MCF 10A (cell line): ENCODE data around the gene ACSL5. TPM values are rescaled to one million over a fixed set of nuclear protein-coding genes. Genes with fewer than 3 reads are reported as not detected.

ENCODE experiments used
- BruUV-seq: library from RNA; stranded (reverse); fragments of 400-500 nt; replicated peaks from 2 replicates; lab custom pipeline; 2021; lab: Mats Ljungman, UMichigan
- CTCF ChIA-PET: fragments of 300-600 bp; sonication (Branson Sonifier 250); formaldehyde crosslinking; extraction: SDS; loops from one replicate; lab custom pipeline; 2021; ENCODE audit warnings: antibody characterized with exemption, inconsistent platforms; lab: Yijun Ruan, JAX
- POLR2A ChIA-PET: fragments of 300-600, 350-650 bp; sonication (Branson Sonifier 250); formaldehyde crosslinking; extraction: SDS; loops from one replicate; lab custom pipeline; 2020; ENCODE audit warnings: antibody characterized with exemption, inconsistent platforms; lab: Yijun Ruan, JAX
- DNase-seq: peaks from one replicate; pipeline ENCODE4 v3.0.0-alpha.2; 2018; ENCODE audit not compliant: unreplicated experiment
- H3K27ac Mint-ChIP-seq: one replicate; pipeline ENCODE4 v1.8.0; 2022; ENCODE audit warnings: mild to moderate bottlenecking, low read depth, mixed read lengths; ENCODE audit not compliant: unreplicated experiment
- H3K27me3 Mint-ChIP-seq: one replicate; pipeline ENCODE4 v1.8.0; 2022; ENCODE audit warnings: mixed read lengths; ENCODE audit not compliant: insufficient read depth, unreplicated experiment
- H3K36me3 Mint-ChIP-seq: one replicate; pipeline ENCODE4 v1.8.0; 2022; ENCODE audit warnings: mild to moderate bottlenecking, moderate library complexity, mixed read lengths; ENCODE audit not compliant: insufficient read depth, unreplicated experiment
- H3K4me1 Mint-ChIP-seq: one replicate; pipeline ENCODE4 v1.8.0; 2022; ENCODE audit warnings: mixed read lengths; ENCODE audit not compliant: insufficient read depth, unreplicated experiment
- H3K4me3 Mint-ChIP-seq: one replicate; pipeline ENCODE4 v1.8.0; 2022; ENCODE audit warnings: mild to moderate bottlenecking, moderate library complexity, mixed read lengths; ENCODE audit not compliant: unreplicated experiment
- H3K9me3 Mint-ChIP-seq: one replicate; pipeline ENCODE4 v1.8.0; 2022; ENCODE audit warnings: mixed read lengths; ENCODE audit not compliant: unreplicated experiment
- CTCF ChIP-seq: fragments of 200-600 bp; IDR thresholded peaks from one replicate; pipeline ENCODE4 v1.8.0; 2022; ENCODE audit warnings: antibody characterized with exemption, mild to moderate bottlenecking; ENCODE audit not compliant: unreplicated experiment
- intact Hi-C: fragments of 100-400 bp; cut with micrococcal nuclease; formaldehyde crosslinking; loops from 2 replicates; pipeline ENCODE4 v1.14.1; 2022
- total RNA-seq: library from RNA; stranded (reverse); gene quantifications from 2 replicates; pipeline ENCODE4 v1.2.3, GENCODE V29; 2022

ACSL5 gene
- total RNA-seq, 1 experiment from 2014 or later: 0.68 TPM

GRCh38 chr10:112438356-112438755 lies 64.4 kb downstream of the ACSL5 start:
- no peak overlapping the region for H3K27ac Mint-ChIP-seq

GRCh38 chr10:112441520-112441919 lies 67.6 kb downstream of the ACSL5 start:
- Mint-ChIP-seq H3K27ac (no peak overlapping the region), H3K4me3 (no peak overlapping the region), H3K4me1 (peaks cover 7% of the 10 kb centered on the region), H3K27me3 (no peaks in the 10 kb centered on the region), H3K9me3 (no peaks in the 10 kb centered on the region), H3K36me3 (peaks cover 67% of the 10 kb centered on the region)
- TF ChIP-seq CTCF: no peak
- ChIA-PET POLR2A (no interaction called here), CTCF (interaction anchor here (0.6 to 1.1 kb wide), 4 partner anchors 30 to 303 kb away, joined by 3 to 5 read pairs (median 4); no protein-coding TSS in a partner anchor)
- intact Hi-C loops: no loop called here
- no TSS peak for BruUV-seq
- no peak for DNase-seq

More at GRCh38 chr10:112438356-112438755, 64.4 kb downstream of the ACSL5 start:
- intact Hi-C loops: loop anchor here (10.0 kb wide), 1 partner anchor 264 kb away; no protein-coding TSS in a partner anchor
- no peak for DNase-seq
- no peaks in the 10 kb centered on the region for H3K4me1 Mint-ChIP-seq
- no TSS peak for BruUV-seq
- peaks cover 69% of the 10 kb centered on the region for H3K36me3 Mint-ChIP-seq
- no peaks in the 10 kb centered on the region for H3K27me3 Mint-ChIP-seq
- ChIA-PET CTCF (interaction anchor here (0.5 to 0.6 kb wide), 2 partner anchors 78 to 1063 kb away, joined by 3 read pairs; no protein-coding TSS in a partner anchor), POLR2A (interaction anchor here (1.1 kb wide), 1 partner anchor 9 kb away, joined by 4 read pairs; the partner anchor contains the start of genes VTI1A and ZDHHC6)
- no peak overlapping the region for H3K4me3 Mint-ChIP-seq
- no peak for TF ChIP-seq CTCF
- H3K9me3 Mint-ChIP-seq: no peaks in the 10 kb centered on the region

GRCh38 chr10:112442063-112442462 lies 68.1 kb downstream of the ACSL5 start:
- H3K27me3 Mint-ChIP-seq: no peaks in the 10 kb centered on the region
- no peaks in the 10 kb centered on the region for H3K9me3 Mint-ChIP-seq
- peaks cover 64% of the 10 kb centered on the region for H3K36me3 Mint-ChIP-seq
- H3K27ac Mint-ChIP-seq: no peak overlapping the region
- POLR2A ChIA-PET: interaction anchor here (0.9 kb wide), 1 partner anchor 25 kb away, joined by 5 read pairs; no protein-coding TSS in a partner anchor
- no TSS peak for BruUV-seq
- no peak for DNase-seq
- CTCF ChIA-PET: interaction anchor here (0.5 to 1.5 kb wide), 5 partner anchors 22 to 1247 kb away, joined by 3 to 4 read pairs (median 3); partner anchors contain the start of gene GPAM
- intact Hi-C loops: no loop called here
- H3K4me1 Mint-ChIP-seq: peaks cover 7% of the 10 kb centered on the region
- TF ChIP-seq CTCF: no peak
- H3K4me3 Mint-ChIP-seq: no peak overlapping the region

- peak; percentile 19 for DNase-seq
- no peaks in the 10 kb centered on the region for H3K27me3 Mint-ChIP-seq
- peaks cover 16% of the 10 kb centered on the region for H3K4me1 Mint-ChIP-seq
- intact Hi-C loops: loop anchor here (1.0 kb wide), 1 partner anchor 26 kb away; no protein-coding TSS in a partner anchor
- no TSS peak for BruUV-seq
- ChIA-PET CTCF (interaction anchor here (0.6 to 1.7 kb wide), 9 partner anchors 10 to 1176 kb away, joined by 3 to 8 read pairs (median 3); no protein-coding TSS in a partner anchor), POLR2A (interaction anchor here (0.6 to 2.6 kb wide), 19 partner anchors 8 to 436 kb away, joined by 3 to 26 read pairs (median 4); partner anchors contain the start of gene GPAM)
- no peaks in the 10 kb centered on the region for H3K9me3 Mint-ChIP-seq
- H3K4me3 Mint-ChIP-seq: peak overlapping the region; percentile 95
- TF ChIP-seq CTCF: no peak
- H3K27ac Mint-ChIP-seq: peak overlapping the region; percentile 88
- peaks cover 33% of the 10 kb centered on the region for H3K36me3 Mint-ChIP-seq
These were observed 72.3 kb downstream of the ACSL5 start for GRCh38 chr10:112446055-112446854.
